Keratinocyte (primary cell): ENCODE measurements around the gene CARMIL1. TPM values are rescaled to one million over a fixed set of nuclear protein-coding genes. Genes with fewer than 3 reads are reported as not detected.
A peak's percentile ranks its signal among the peaks of the same experiment; 100 is the strongest.

Experiments
- DNase-seq: peaks from one replicate; pipeline ENCODE4 v3.0.0-alpha.2; 2011; ENCODE audit warnings: low read depth, missing footprints, low spot score
- FAIRE-seq: peaks from 2 replicates; lab custom pipeline; 2011; peaks lifted over from hg19 to GRCh38; lab: Jason Lieb, UNC
- H2AFZ ChIP-seq: 2 replicates; pipeline ENCODE4 v1.6.0; 2012; ENCODE audit warnings: low read length, control low read depth, inconsistent platforms; ENCODE audit not compliant: control insufficient read depth
- H3K27ac ChIP-seq: 2 replicates; pipeline ENCODE4 v1.5.1; 2011; ENCODE audit warnings: low read length; ENCODE audit not compliant: control insufficient read depth, insufficient read depth
- H3K27me3 ChIP-seq: 3 replicates; pipeline ENCODE4 v1.6.0; 2011; ENCODE audit warnings: low read length; ENCODE audit not compliant: control insufficient read depth, insufficient read depth; ENCODE audit errors: extremely low read depth
- H3K36me3 ChIP-seq, 2 experiments: 2 replicates in 1 of 2; 3 replicates in 1 of 2; pipeline ENCODE4 v1.5.1; 2011; ENCODE audit warnings: low read length in 2 of 2, mild to moderate bottlenecking in 1 of 2; ENCODE audit not compliant: control insufficient read depth in 2 of 2, insufficient read depth in 2 of 2; ENCODE audit errors: extremely low read depth in 1 of 2
- H3K4me1 ChIP-seq: 3 replicates; pipeline ENCODE4 v1.5.1; 2011; ENCODE audit warnings: low read length; ENCODE audit not compliant: control insufficient read depth, insufficient read depth; ENCODE audit errors: extremely low read depth
- H3K4me2 ChIP-seq: 3 replicates; pipeline ENCODE4 v1.6.0; 2011; ENCODE audit warnings: low read depth, low read length; ENCODE audit not compliant: control insufficient read depth, insufficient read depth; ENCODE audit errors: extremely low read depth
- H3K4me3 ChIP-seq, 3 experiments: fragments of 200-600 bp in 1 of 3; sonication (generic) in 1 of 3; 2 replicates in 2 of 3; 3 replicates in 1 of 3; pipeline ENCODE4 v1.5.1; 2011 to 2016; ENCODE audit warnings: low read length in 3 of 3, mild to moderate bottlenecking in 3 of 3, control low read depth in 2 of 3, inconsistent platforms in 1 of 3, low read depth in 1 of 3, mixed read lengths in 1 of 3, mixed run types in 1 of 3, moderate library complexity in 1 of 3; ENCODE audit not compliant: control insufficient read depth in 2 of 3, insufficient read depth in 2 of 3; ENCODE audit errors: extremely low read depth in 1 of 3
- H3K79me2 ChIP-seq: 2 replicates; pipeline ENCODE4 v1.6.0; 2012; ENCODE audit warnings: low read length; ENCODE audit not compliant: control insufficient read depth, insufficient read depth
- H3K9ac ChIP-seq: 3 replicates; pipeline ENCODE4 v1.6.0; 2011; ENCODE audit warnings: low read length; ENCODE audit not compliant: control insufficient read depth, insufficient read depth; ENCODE audit errors: extremely low read depth
- H3K9me1 ChIP-seq: 3 replicates; pipeline ENCODE4 v1.6.0; 2011; ENCODE audit warnings: low read length; ENCODE audit not compliant: control insufficient read depth, insufficient read depth; ENCODE audit errors: extremely low read depth
- H3K9me3 ChIP-seq: 2 replicates; pipeline ENCODE4 v1.5.1; 2012; ENCODE audit warnings: low read depth, low read length; ENCODE audit not compliant: control insufficient read depth
- H4K20me1 ChIP-seq: 3 replicates; pipeline ENCODE4 v1.6.0; 2011; ENCODE audit warnings: low read length; ENCODE audit not compliant: control insufficient read depth, insufficient read depth; ENCODE audit errors: extremely low read depth
- EZH2 ChIP-seq: IDR thresholded peaks from one replicate; pipeline ENCODE4 v1.6.1; 2012; ENCODE audit warnings: inconsistent platforms, mild to moderate bottlenecking, low read length, moderate library complexity
- dilution Hi-C: fragments of 300-500 bp; cut with MboI; formaldehyde crosslinking; loops from one replicate; pipeline ENCODE4 v1.7.0; 2020; ENCODE audit warnings: low sequenced_read_pairs; ENCODE audit not compliant: extremely low pct_ligation_motif_present
- polyA plus RNA-seq, 5 experiments: library from polyadenylated mRNA; depleted of rRNA in 3 of 5; stranded (reverse) in 3 of 5; stranded (forward) in 1 of 5; unstranded in 1 of 5; fragments of >200 nt; gene quantifications; 1 replicate in 1 of 5; 2 replicates in 3 of 5; 3 replicates in 1 of 5; pipeline versions ENCODE4 v1.2.1 to v1.2.3, GENCODE V29; 2011 to 2012; ENCODE audit warnings: missing spikeins in 2 of 5, low read depth in 1 of 5, low replicate concordance in 1 of 5
- TF ChIP-seq, protein P1 (sequence below), 3 experiments: IDR thresholded peaks in 1 of 3; conservative IDR thresholded peaks in 1 of 3; optimal IDR thresholded peaks in 1 of 3; 2 replicates in 2 of 3; 3 replicates in 1 of 3; pipeline versions ENCODE3 to v1.5.1; 2011; ENCODE audit warnings: low read length in 3 of 3, mild to moderate bottlenecking in 3 of 3, moderate library complexity in 2 of 3, control low read depth in 1 of 3, inconsistent platforms in 1 of 3; ENCODE audit not compliant: insufficient read depth in 2 of 3; ENCODE audit errors: extremely low read depth in 1 of 3

Gene CARMIL1
- polyA plus RNA-seq, 1 donor (not counting 4 experiments of a cell fraction or from before 2014, with no cell fraction given): 18.9 TPM

- Histone ChIP-seq H3K79me2 (no peaks in the 10 kb centered on the region), H3K4me2 (peak overlapping the region; percentile 1), H3K36me3 (no peaks in the 10 kb centered on the region), H3K9me3 (no peaks in the 10 kb centered on the region), H3K27ac (no peak overlapping the region), H3K9me1 (no peaks in the 10 kb centered on the region), H3K27me3 (peaks cover 5% of the 10 kb centered on the region), H3K9ac (no peak overlapping the region), H3K4me1 (peaks cover 13% of the 10 kb centered on the region), H2AFZ (no peak overlapping the region), H4K20me1 (no peaks in the 10 kb centered on the region), H3K4me3 (no peak overlapping the region)
- no peak for DNase-seq
- TF ChIP-seq EZH2: no peak
- TF ChIP-seq, protein P1, sequence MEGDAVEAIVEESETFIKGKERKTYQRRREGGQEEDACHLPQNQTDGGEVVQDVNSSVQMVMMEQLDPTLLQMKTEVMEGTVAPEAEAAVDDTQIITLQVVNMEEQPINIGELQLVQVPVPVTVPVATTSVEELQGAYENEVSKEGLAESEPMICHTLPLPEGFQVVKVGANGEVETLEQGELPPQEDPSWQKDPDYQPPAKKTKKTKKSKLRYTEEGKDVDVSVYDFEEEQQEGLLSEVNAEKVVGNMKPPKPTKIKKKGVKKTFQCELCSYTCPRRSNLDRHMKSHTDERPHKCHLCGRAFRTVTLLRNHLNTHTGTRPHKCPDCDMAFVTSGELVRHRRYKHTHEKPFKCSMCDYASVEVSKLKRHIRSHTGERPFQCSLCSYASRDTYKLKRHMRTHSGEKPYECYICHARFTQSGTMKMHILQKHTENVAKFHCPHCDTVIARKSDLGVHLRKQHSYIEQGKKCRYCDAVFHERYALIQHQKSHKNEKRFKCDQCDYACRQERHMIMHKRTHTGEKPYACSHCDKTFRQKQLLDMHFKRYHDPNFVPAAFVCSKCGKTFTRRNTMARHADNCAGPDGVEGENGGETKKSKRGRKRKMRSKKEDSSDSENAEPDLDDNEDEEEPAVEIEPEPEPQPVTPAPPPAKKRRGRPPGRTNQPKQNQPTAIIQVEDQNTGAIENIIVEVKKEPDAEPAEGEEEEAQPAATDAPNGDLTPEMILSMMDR (optimal IDR thresholded peaks at IDR 0.05 in 1 of 3, IDR thresholded peaks at IDR 0.05 in 1 of 3, conservative IDR thresholded peaks at IDR 0.05 in 1 of 3; ENCODE audit: extremely low read depth in 1 of 3, insufficient read depth in 2 of 3, low read length in 3 of 3): no peak
- FAIRE-seq: no peak
- dilution Hi-C loops: no loop called here
Measured at GRCh38 chr6:25661129-25661779, 382.1 kb downstream of the CARMIL1 start.

DNA sequence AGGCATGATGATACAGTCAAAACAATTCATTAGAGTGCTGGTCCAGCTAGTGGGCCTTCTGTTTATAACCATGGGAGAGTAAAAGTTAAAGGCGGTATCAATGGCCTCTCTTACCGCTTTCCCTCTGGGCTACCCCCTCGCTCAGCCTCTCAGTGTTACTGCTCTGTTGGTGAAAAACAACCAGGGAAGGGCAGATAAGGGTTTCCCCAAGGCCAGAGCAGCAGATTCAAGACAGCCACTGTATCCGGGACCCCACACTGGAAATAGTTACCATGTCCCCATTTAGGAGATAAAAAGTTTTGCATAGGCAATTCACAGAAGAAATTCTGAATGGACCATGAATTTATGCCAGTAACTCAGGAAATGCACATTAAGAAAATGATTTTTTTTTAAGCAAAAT lies 386.3 kb downstream of the CARMIL1 start:
- dilution Hi-C loops: no loop called here
- FAIRE-seq: no peak

More for the DNA sequence above, 386.3 kb downstream of the CARMIL1 start:
- Histone ChIP-seq H2AFZ (no peak overlapping the region), H3K4me1 (peaks cover 8% of the 10 kb centered on the region), H3K9me1 (no peaks in the 10 kb centered on the region), H3K36me3 (no peaks in the 10 kb centered on the region), H4K20me1 (no peaks in the 10 kb centered on the region), H3K27ac (no peak overlapping the region), H3K9ac (no peak overlapping the region), H3K79me2 (no peaks in the 10 kb centered on the region), H3K27me3 (peaks cover 5% of the 10 kb centered on the region), H3K4me2 (no peak overlapping the region), H3K4me3 (no peak overlapping the region), H3K9me3 (no peaks in the 10 kb centered on the region)
- no peak for DNase-seq
- TF ChIP-seq, protein P1 (optimal IDR thresholded peaks at IDR 0.05 in 1 of 3, IDR thresholded peaks at IDR 0.05 in 1 of 3, conservative IDR thresholded peaks at IDR 0.05 in 1 of 3; ENCODE audit: extremely low read depth in 1 of 3, insufficient read depth in 2 of 3, low read length in 3 of 3): no peak
- TF ChIP-seq EZH2: no peak
